ENCODE data around the gene MAN1C1. TPM values are rescaled to one million over a fixed set of nuclear protein-coding genes. Genes with fewer than 3 reads are reported as not detected.

MAN1C1 gene
- total RNA-seq, 1 experiment from 2014 or later: 9.3 TPM

- TF ChIP-seq CTCF (conservative IDR thresholded peaks at IDR 0.05): no peak
- Histone ChIP-seq H3T11ph (ENCODE audit: low read length) (no peak overlapping the region), H3K4ac (ENCODE audit: low read depth, low read length) (no peak overlapping the region), H3K9me3 (ENCODE audit: control insufficient read depth, low read depth, low read length) (no peaks in the 10 kb centered on the region), H4K91ac (ENCODE audit: insufficient read length, low read depth, low read length) (no peak overlapping the region), H4K5ac (ENCODE audit: insufficient read length, low read depth, low read length) (no peak overlapping the region), H2BK15ac (ENCODE audit: low read depth, low read length) (no peak overlapping the region), H2BK20ac (ENCODE audit: low read depth, low read length, poor library complexity, severe bottlenecking) (no peak overlapping the region), H4K20me1 (ENCODE audit: control insufficient read depth, insufficient read depth, insufficient read length) (no peaks in the 10 kb centered on the region), H2BK120ac (ENCODE audit: low read depth, low read length, poor library complexity, severe bottlenecking) (no peak overlapping the region), H2BK12ac (ENCODE audit: insufficient read length, low read depth, low read length) (no peak overlapping the region), H3K9ac (ENCODE audit: extremely low read depth, insufficient read length, low read length) (no peak overlapping the region), H3K27ac (ENCODE audit: insufficient read length, low read depth, low read length) (no peak overlapping the region), H2BK5ac (ENCODE audit: insufficient read length, low read length) (no peak overlapping the region), H3K14ac (ENCODE audit: insufficient read depth, low read length) (no peak overlapping the region), H3K23ac (ENCODE audit: insufficient read length, low read depth, low read length) (no peak overlapping the region), H3K23me2 (ENCODE audit: insufficient read length, low read depth, low read length, poor library complexity, severe bottlenecking) (no peaks in the 10 kb centered on the region), H3K56ac (ENCODE audit: insufficient read length, low read depth, low read length) (no peak overlapping the region), H4K8ac (replicated peaks; ENCODE audit: insufficient read length, low read depth, low read length) (no peak overlapping the region), H3K4me2 (ENCODE audit: insufficient read depth, insufficient read length, low read length) (no peak overlapping the region), H3K18ac (ENCODE audit: insufficient read length, low read depth, low read length) (no peak overlapping the region), H3K79me1 (ENCODE audit: insufficient read depth, low read depth, low read length, poor library complexity, severe bottlenecking) (no peaks in the 10 kb centered on the region), H3K4me1 (ENCODE audit: insufficient read depth, low read length) (peaks cover 5% of the 10 kb centered on the region; the same call in 1 of the 2 replicates), H2AFZ (ENCODE audit: low read length) (no peak overlapping the region), H2AK5ac (ENCODE audit: insufficient read length, low read length) (no peak overlapping the region), H3K27me3 (ENCODE audit: insufficient read depth, low read length) (no peaks in the 10 kb centered on the region), H3K79me2 (ENCODE audit: insufficient read depth, low read length) (no peaks in the 10 kb centered on the region)
- no peak for DNase-seq
- H3K4me1 Mint-ChIP-seq: peaks cover 32 to 39% of the 10 kb centered on the region in 2 experiments
- WGBS (ENCODE audit: extremely low coverage, insufficient read length, low lambda C conversion rate): 100% methylated on average over 5 of the region's 6 CpGs
- no peak overlapping the region for H3K4me3 Mint-ChIP-seq
- no peaks in the 10 kb centered on the region; a peak in 1 of 7 replicates for H3K36me3 Mint-ChIP-seq (ENCODE audit: insufficient read depth in 1 of 3, low read depth in 3 of 3)
- H3K9me3 Mint-ChIP-seq: no peaks in the 10 kb centered on the region
- H3K27ac Mint-ChIP-seq: no peak overlapping the region
- H3K27me3 Mint-ChIP-seq (ENCODE audit: low read depth): peaks cover 2% of the 10 kb centered on the region; the same call in 1 of the 2 replicates
Observed at GRCh38 chr1:25750923-25751605, 134.5 kb downstream of the MAN1C1 start.
